HCT116 (cell line): ENCODE measurements around the gene HRC. TPM values are rescaled to one million over a fixed set of nuclear protein-coding genes. Genes with fewer than 3 reads are reported as not detected.

Experiments
- ATAC-seq: fragments of 200-7000 bp; cut with Tn5 transposase; 2 replicates; pipeline ENCODE4 v1.9.1; 2020; ENCODE audit warnings: mild to moderate bottlenecking, moderate library complexity
- BruUV-seq: library from RNA; stranded (reverse); fragments of 400-500 nt; replicated peaks from 2 replicates; lab custom pipeline; 2021; lab: Mats Ljungman, UMichigan
- CTCF ChIA-PET: fragments of 300-600 bp; sonication (Branson Sonifier 250); formaldehyde crosslinking; loops from one replicate; lab custom pipeline; 2021; ENCODE audit warnings: antibody characterized with exemption; lab: Charles Lee
- POLR2A ChIA-PET: fragments of 300-600, 350-600 bp; sonication (Branson Sonifier 250); formaldehyde crosslinking; loops from one replicate; lab custom pipeline; 2021; ENCODE audit warnings: antibody characterized with exemption; lab: Charles Lee
- RAD21 ChIA-PET, 2 experiments: fragments of 300-600 bp; sonication (Branson Sonifier 250); formaldehyde crosslinking; loops; one replicate each; lab custom pipeline; 2023; ENCODE audit warnings: low total read pairs in 2 of 2; ENCODE audit not compliant: uncharacterized antibody in 2 of 2, unreplicated experiment in 2 of 2, low non-redundant PET in 1 of 2; lab: Charles Lee
- DNase-seq: peaks from one replicate; pipeline ENCODE4 v3.0.0-alpha.2; 2010; ENCODE audit warnings: low read depth, low spot score
- H2AFZ ChIP-seq: fragments of 200-600 bp; shearing (Covaris generic), sonication (generic); 2 replicates; pipeline ENCODE4 v1.6.1; 2017; ENCODE audit warnings: low read depth, mixed run types, mixed read lengths, antibody characterized with exemption, low read length; ENCODE audit not compliant: poor library complexity, severe bottlenecking
- H3K27ac ChIP-seq: 2 replicates; pipeline ENCODE4 v1.5.1; 2012; ENCODE audit warnings: low read depth, low read length
- H3K27me3 ChIP-seq: fragments of 200-600 bp; sonication (generic); 2 replicates; pipeline ENCODE4 v1.6.1; 2016; ENCODE audit warnings: mixed run types, low read length, mixed read lengths; ENCODE audit not compliant: insufficient read depth
- H3K36me3 ChIP-seq, 2 experiments: fragments of 200-500 bp in 1 of 2; fragments of 200-600 bp in 1 of 2; sonication (Bioruptor generic) in 1 of 2; sonication (generic) in 1 of 2; 2 replicates each; pipeline versions ENCODE4 v1.5.1 to v1.6.1; 2014 to 2016; ENCODE audit warnings: low read length in 2 of 2, inconsistent platforms in 1 of 2, mixed read lengths in 1 of 2, mixed run types in 1 of 2; ENCODE audit not compliant: insufficient read depth in 2 of 2, control insufficient read depth in 1 of 2
- H3K4me1 ChIP-seq, 2 experiments: fragments of 200-600 bp in 1 of 2; sonication (generic) in 1 of 2; 2 replicates each; pipeline versions ENCODE4 v1.5.1 to v1.6.1; 2012 to 2017; ENCODE audit warnings: low read length in 2 of 2, inconsistent platforms in 1 of 2, mild to moderate bottlenecking in 1 of 2, mixed read lengths in 1 of 2, mixed run types in 1 of 2, moderate library complexity in 1 of 2; ENCODE audit not compliant: insufficient read depth in 2 of 2, control insufficient read depth in 1 of 2
- H3K4me2 ChIP-seq: fragments of 200-600 bp; sonication (generic); 2 replicates; pipeline ENCODE4 v1.6.1; 2017; ENCODE audit warnings: mixed run types, low read length, mixed read lengths
- H3K4me3 ChIP-seq, 2 experiments: fragments of 200-600 bp in 1 of 2; sonication (generic) in 1 of 2; replicated peaks in 1 of 2; 2 replicates each; pipeline ENCODE4 v1.5.1; 2011 to 2016; ENCODE audit warnings: low read length in 2 of 2, control low read depth in 1 of 2, low read depth in 1 of 2, mild to moderate bottlenecking in 1 of 2, mixed read lengths in 1 of 2, mixed run types in 1 of 2
- H3K79me2 ChIP-seq: fragments of 200-600 bp; sonication (generic); 2 replicates; pipeline ENCODE4 v1.6.1; 2017; ENCODE audit warnings: mild to moderate bottlenecking, mixed run types, low read length, moderate library complexity, mixed read lengths; ENCODE audit not compliant: insufficient read depth
- H3K9ac ChIP-seq: fragments of 200-600 bp; sonication (generic); 2 replicates; pipeline ENCODE4 v1.6.1; 2016; ENCODE audit warnings: low read length, mixed read lengths
- H3K9me2 ChIP-seq: fragments of 200-600 bp; sonication (generic), shearing (Covaris generic); 2 replicates; pipeline ENCODE4 v1.6.1; 2017; ENCODE audit warnings: mixed run types, mild to moderate bottlenecking, moderate library complexity; ENCODE audit not compliant: insufficient read depth
- H3K9me3 ChIP-seq, 2 experiments: fragments of 200-500 bp in 1 of 2; fragments of 200-600 bp in 1 of 2; sonication (Bioruptor generic) in 1 of 2; sonication (generic) in 1 of 2; 2 replicates each; pipeline ENCODE4 v1.6.1; 2014 to 2017; ENCODE audit warnings: low read length in 2 of 2, mixed read lengths in 2 of 2, inconsistent platforms in 1 of 2, low read depth in 1 of 2, mild to moderate bottlenecking in 1 of 2, mixed run types in 1 of 2, moderate library complexity in 1 of 2; ENCODE audit not compliant: control insufficient read depth in 1 of 2, insufficient read depth in 1 of 2
- H4K20me1 ChIP-seq: fragments of 200-600 bp; sonication (generic), shearing (Covaris generic); 2 replicates; pipeline ENCODE4 v1.6.1; 2017; ENCODE audit warnings: mixed run types, mild to moderate bottlenecking, moderate library complexity; ENCODE audit not compliant: insufficient read depth
- ATF3 ChIP-seq: IDR thresholded peaks from 2 replicates; pipeline ENCODE4 v1.6.1; 2012
- CBX3 ChIP-seq: IDR thresholded peaks from 2 replicates; pipeline ENCODE4 v1.6.1; 2012; ENCODE audit warnings: low read depth
- CTCF ChIP-seq, 3 experiments: fragments of 200-600 bp in 1 of 3; sonication (generic) in 1 of 3; IDR thresholded peaks in 2 of 3; conservative IDR thresholded peaks in 1 of 3; 2 replicates each; pipeline ENCODE4 v1.5.1; 2012 to 2017; ENCODE audit warnings: low read depth in 2 of 3, low read length in 2 of 3, antibody characterized with exemption in 1 of 3, borderline replicate concordance in 1 of 3, control low read depth in 1 of 3, mild to moderate bottlenecking in 1 of 3, mixed read lengths in 1 of 3, mixed run types in 1 of 3, moderate library complexity in 1 of 3; ENCODE audit not compliant: insufficient read depth in 1 of 3
- EGR1 ChIP-seq: IDR thresholded peaks from 2 replicates; pipeline ENCODE4 v1.6.1; 2012; ENCODE audit warnings: low read depth
- ELF1 ChIP-seq: IDR thresholded peaks from 2 replicates; pipeline ENCODE4 v1.6.1; 2012; ENCODE audit warnings: low read depth, borderline replicate concordance
- EZH2 ChIP-seq: fragments of 200-600 bp; sonication (generic); IDR thresholded peaks from 2 replicates; pipeline ENCODE4 v1.6.1; 2017; ENCODE audit warnings: antibody characterized with exemption, mixed run types
- EZH2phosphoT487 ChIP-seq: fragments of 200-600 bp; IDR thresholded peaks from 2 replicates; pipeline ENCODE4 v1.6.1; 2018; ENCODE audit warnings: antibody characterized with exemption, borderline replicate concordance
- JUND ChIP-seq: IDR thresholded peaks from 2 replicates; pipeline ENCODE4 v1.6.1; 2012
- POLR2A ChIP-seq: IDR thresholded peaks from 2 replicates; pipeline ENCODE4 v1.7.0; 2011; ENCODE audit warnings: borderline replicate concordance; ENCODE audit not compliant: insufficient read depth, insufficient read length; ENCODE audit errors: extremely low read depth
- POLR2AphosphoS5 ChIP-seq: IDR thresholded peaks from 2 replicates; pipeline ENCODE4 v1.6.1; 2011; ENCODE audit warnings: mild to moderate bottlenecking, low read depth, low read length, moderate library complexity
- RAD21 ChIP-seq: IDR thresholded peaks from 2 replicates; pipeline ENCODE4 v1.6.1; 2012; ENCODE audit warnings: low read depth, mild to moderate bottlenecking
- SIN3A ChIP-seq: IDR thresholded peaks from 2 replicates; pipeline ENCODE4 v1.6.1; 2012; ENCODE audit warnings: low read depth
- SP1 ChIP-seq: IDR thresholded peaks from 2 replicates; pipeline ENCODE4 v1.6.1; 2012; ENCODE audit warnings: low read depth
- TCF7L2 ChIP-seq: IDR thresholded peaks from 2 replicates; pipeline ENCODE4 v1.7.0; 2011; ENCODE audit warnings: borderline replicate concordance, inconsistent platforms; ENCODE audit not compliant: insufficient read depth, insufficient read length; ENCODE audit errors: extremely low read depth
- YY1 ChIP-seq: IDR thresholded peaks from 2 replicates; pipeline ENCODE4 v1.6.1; 2011; ENCODE audit warnings: low read length, low read depth, moderate library complexity, mild to moderate bottlenecking; ENCODE audit not compliant: insufficient replicate concordance; ENCODE audit errors: extremely low read depth
- ZBTB33 ChIP-seq: IDR thresholded peaks from 2 replicates; pipeline ENCODE4 v1.6.1; 2011; ENCODE audit warnings: mild to moderate bottlenecking, low read length, moderate library complexity; ENCODE audit not compliant: insufficient replicate concordance; ENCODE audit errors: extremely low read depth
- ZNF274 ChIP-seq: fragments of 200-500 bp; sonication (Bioruptor generic); IDR thresholded peaks from 2 replicates; pipeline ENCODE4 v1.6.1; 2014; ENCODE audit warnings: mild to moderate bottlenecking, low read depth, low read length, inconsistent platforms
- intact Hi-C: fragments of 100-400 bp; cut with micrococcal nuclease; formaldehyde crosslinking; loops from 2 replicates; pipeline ENCODE4 v1.10.0; 2022
- total RNA-seq: library from RNA; stranded (reverse); gene quantifications from one replicate; pipeline ENCODE4 v1.2.1, GENCODE V29; 2021; ENCODE audit not compliant: unreplicated experiment

Gene HRC
- total RNA-seq, 1 experiment from 2014 or later = not detected

GRCh38 chr19:49165111-49165750, 10.0 kb upstream of the HRC start:
- H4K20me1 ChIP-seq = no peaks in the 10 kb centered on the region
- H2AFZ ChIP-seq = no peak overlapping the region
- H3K79me2 ChIP-seq = no peaks in the 10 kb centered on the region
- H3K4me1 ChIP-seq = no peaks in the 10 kb centered on the region; a peak in 1 of 4 replicates
- H3K36me3 ChIP-seq = no peaks in the 10 kb centered on the region; a peak in 1 of 4 replicates
- ATAC-seq = no peak
- intact Hi-C loops = no loop called here
- H3K4me2 ChIP-seq = no peak overlapping the region
- H3K27me3 ChIP-seq = no peaks in the 10 kb centered on the region
- no peaks in the 10 kb centered on the region for H3K9me3 ChIP-seq
- BruUV-seq = no TSS peak
- no peak overlapping the region for H3K4me3 ChIP-seq
- DNase-seq = no peak
- ChIA-PET POLR2A (interaction anchor here (0.6 kb wide), 1 partner anchor 12 kb away, joined by 5 read pairs; no protein-coding TSS in a partner anchor), CTCF (interaction anchor here (1.8 kb wide), 1 partner anchor 34 kb away, joined by 8 read pairs; no protein-coding TSS in a partner anchor), RAD21 (no interaction called here)
- no peak overlapping the region for H3K9ac ChIP-seq
- H3K9me2 ChIP-seq = no peaks in the 10 kb centered on the region
- TF ChIP-seq EGR1 (no peak), EZH2phosphoT487 (no peak), ZNF274 (no peak), JUND (no peak), ELF1 (no peak), EZH2 (no peak), ATF3 (no peak), ZBTB33 (no peak), TCF7L2 (no peak), POLR2AphosphoS5 (no peak), CTCF (IDR thresholded peaks at IDR 0.05 in 2 of 3, conservative IDR thresholded peaks at IDR 0.05 in 1 of 3; ENCODE audit: borderline replicate concordance in 1 of 3, insufficient read depth in 1 of 3, low read depth in 2 of 3, low read length in 2 of 3) (no peak), POLR2A (no peak), CBX3 (no peak), RAD21 (no peak), YY1 (no peak), SIN3A (no peak), SP1 (no peak)
- no peak overlapping the region for H3K27ac ChIP-seq
